ENCODE results near the gene EPDR1.
"Not testable (repeated sequence)": the region's sequence is repeated elsewhere in the genome, so short reads cannot be mapped to it uniquely, and the experiment has no call there.

DNA sequence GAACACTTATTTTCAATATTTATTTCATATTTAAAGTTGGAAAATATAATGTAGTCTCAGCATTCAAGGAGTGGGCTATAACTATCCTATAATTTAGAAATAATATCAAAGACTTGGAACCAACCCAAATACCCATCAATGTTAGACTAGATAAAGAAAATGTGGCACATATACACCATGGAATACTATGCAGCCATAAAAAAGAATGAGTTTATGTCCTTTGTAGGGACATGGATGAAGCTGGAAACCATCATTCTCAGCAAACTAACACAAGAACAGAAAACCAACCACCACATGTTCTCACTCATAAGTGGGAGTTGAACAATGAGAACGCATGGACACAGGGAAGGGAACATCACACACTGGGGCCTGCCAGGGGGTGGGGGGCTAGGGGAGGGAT lies 33.8 kb downstream of the EPDR1 start:
- TF ChIP-seq, protein P1, sequence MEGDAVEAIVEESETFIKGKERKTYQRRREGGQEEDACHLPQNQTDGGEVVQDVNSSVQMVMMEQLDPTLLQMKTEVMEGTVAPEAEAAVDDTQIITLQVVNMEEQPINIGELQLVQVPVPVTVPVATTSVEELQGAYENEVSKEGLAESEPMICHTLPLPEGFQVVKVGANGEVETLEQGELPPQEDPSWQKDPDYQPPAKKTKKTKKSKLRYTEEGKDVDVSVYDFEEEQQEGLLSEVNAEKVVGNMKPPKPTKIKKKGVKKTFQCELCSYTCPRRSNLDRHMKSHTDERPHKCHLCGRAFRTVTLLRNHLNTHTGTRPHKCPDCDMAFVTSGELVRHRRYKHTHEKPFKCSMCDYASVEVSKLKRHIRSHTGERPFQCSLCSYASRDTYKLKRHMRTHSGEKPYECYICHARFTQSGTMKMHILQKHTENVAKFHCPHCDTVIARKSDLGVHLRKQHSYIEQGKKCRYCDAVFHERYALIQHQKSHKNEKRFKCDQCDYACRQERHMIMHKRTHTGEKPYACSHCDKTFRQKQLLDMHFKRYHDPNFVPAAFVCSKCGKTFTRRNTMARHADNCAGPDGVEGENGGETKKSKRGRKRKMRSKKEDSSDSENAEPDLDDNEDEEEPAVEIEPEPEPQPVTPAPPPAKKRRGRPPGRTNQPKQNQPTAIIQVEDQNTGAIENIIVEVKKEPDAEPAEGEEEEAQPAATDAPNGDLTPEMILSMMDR (IDR thresholded peaks at IDR 0.05), result not testable (repeated sequence)
- not testable (repeated sequence) for TF ChIP-seq ZFX (IDR thresholded peaks at IDR 0.05; ENCODE audit: borderline replicate concordance)

Measured in 22Rv1 (cell line).